ENCODE results near the gene ADARB2. TPM values are rescaled to one million over a fixed set of nuclear protein-coding genes. Genes with fewer than 3 reads are reported as not detected.
"Not testable (repeated sequence)": the region's sequence is repeated elsewhere in the genome, so short reads cannot be mapped to it uniquely, and the experiment has no call there.

ADARB2 gene
- total RNA-seq, 2 experiments from 2014 or later = 0.28 to 0.40 TPM

- POLR2A ChIA-PET = no interaction called here
- no peaks in the 10 kb centered on the region for H3K36me3 Mint-ChIP-seq
- no peak overlapping the region for H3K27ac Mint-ChIP-seq
- H3K27me3 Mint-ChIP-seq = peaks cover 19% of the 10 kb centered on the region
- H3K9me3 Mint-ChIP-seq = no peaks in the 10 kb centered on the region
- H3K4me1 Mint-ChIP-seq = no peaks in the 10 kb centered on the region
- no peak overlapping the region for H3K4me3 Mint-ChIP-seq
- DNase-seq (no peak), ATAC-seq (ENCODE audit: low read depth) (no peak)
These were observed 468.5 kb downstream of the ADARB2 start for GRCh38 chr10:1268831-1269230.

DNA sequence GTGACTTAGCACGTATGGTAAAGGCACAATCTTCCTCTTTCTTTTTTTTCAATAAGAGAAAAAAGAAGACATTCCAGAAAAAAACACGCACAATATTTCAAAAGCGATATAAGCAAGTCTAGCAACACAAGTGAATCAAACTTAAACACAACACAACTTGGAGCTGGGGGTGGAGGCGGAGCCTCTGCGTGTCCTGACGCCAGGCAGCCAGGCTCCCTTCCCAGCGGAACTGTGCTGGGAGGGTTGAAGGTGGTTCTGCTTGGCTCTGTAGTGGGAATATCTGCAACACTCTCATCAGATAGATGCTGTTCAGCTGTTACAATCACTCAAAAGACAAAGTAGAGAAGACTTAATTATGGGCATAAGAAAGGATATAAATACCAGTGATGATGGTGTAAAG lies 469.8 kb downstream of the ADARB2 start:
- peaks cover 20% of the 10 kb centered on the region for H3K27me3 Mint-ChIP-seq
- H3K4me3 Mint-ChIP-seq = no peak overlapping the region
- POLR2A ChIA-PET = interaction anchor here (1.0 kb wide), 1 partner anchor 10 kb away, joined by 3 read pairs; no protein-coding TSS in a partner anchor
- no peak for ATAC-seq (ENCODE audit: low read depth)
- DNase-seq = no peak
- H3K4me1 Mint-ChIP-seq = no peaks in the 10 kb centered on the region
- no peak overlapping the region for H3K27ac Mint-ChIP-seq
- H3K9me3 Mint-ChIP-seq = no peaks in the 10 kb centered on the region
- no peaks in the 10 kb centered on the region for H3K36me3 Mint-ChIP-seq

- Mint-ChIP-seq H3K27ac (no peak overlapping the region), H3K4me3 (no peak overlapping the region), H3K9me3 (peaks cover 1% of the 10 kb centered on the region), H3K4me1 (no peaks in the 10 kb centered on the region), H3K27me3 (peaks cover 23% of the 10 kb centered on the region), H3K36me3 (no peaks in the 10 kb centered on the region)
- DNase-seq = no peak
- POLR2A ChIA-PET = interaction anchor here (1.0 kb wide), 1 partner anchor 10 kb away, joined by 3 read pairs; no protein-coding TSS in a partner anchor
- no peak for ATAC-seq (ENCODE audit: low read depth)
These were observed 470.2 kb downstream of the ADARB2 start for GRCh38 chr10:1267148-1267547.

DNA sequence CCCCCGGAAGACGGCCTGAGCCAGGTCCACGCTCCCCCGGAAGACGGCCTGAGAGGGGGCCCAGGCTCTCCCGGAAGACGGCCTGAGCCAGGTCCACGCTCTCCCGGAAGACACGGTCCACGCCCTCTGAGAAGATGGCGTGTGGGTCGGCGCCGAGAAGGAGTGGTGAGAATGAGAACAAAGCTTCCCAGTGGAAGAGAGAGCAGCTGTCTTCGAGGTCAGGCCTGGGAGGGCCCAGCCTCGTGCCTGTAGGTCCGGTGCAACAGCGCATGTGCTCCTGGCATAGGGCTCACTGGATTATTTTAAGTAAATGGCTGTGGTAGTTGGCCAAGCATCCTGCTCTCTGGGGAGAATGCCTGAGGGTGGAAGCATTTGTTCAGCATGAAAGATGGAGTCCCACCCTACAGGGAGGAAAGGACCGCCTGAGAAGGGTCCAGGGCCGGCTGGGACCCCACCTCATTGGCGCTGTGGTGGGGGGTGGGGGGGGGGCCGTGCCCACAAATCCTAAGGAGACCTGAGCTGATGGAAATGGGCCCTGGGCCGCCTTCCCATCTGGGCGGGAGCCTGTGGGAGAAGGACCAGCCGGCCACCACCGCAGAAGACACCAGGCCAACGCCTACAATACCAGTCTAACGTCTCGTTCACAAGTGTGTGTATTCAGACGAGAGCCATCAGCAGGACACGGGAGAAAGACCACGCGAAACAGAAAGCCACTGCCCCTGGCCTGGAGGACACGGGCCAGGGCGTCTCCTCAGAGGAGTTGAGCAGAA lies 471.1 kb downstream of the ADARB2 start:
- no peaks in the 10 kb centered on the region for H3K4me1 Mint-ChIP-seq
- no peak for DNase-seq
- H3K36me3 Mint-ChIP-seq = no peaks in the 10 kb centered on the region
- ATAC-seq (ENCODE audit: low read depth) = no peak
- no peak overlapping the region for H3K4me3 Mint-ChIP-seq
- peaks cover 1% of the 10 kb centered on the region for H3K9me3 Mint-ChIP-seq
- H3K27me3 Mint-ChIP-seq = peaks cover 25% of the 10 kb centered on the region
- H3K27ac Mint-ChIP-seq = no peak overlapping the region
- POLR2A ChIA-PET = interaction anchor here (1.0 kb wide), 1 partner anchor 9 kb away, joined by 3 read pairs; no protein-coding TSS in a partner anchor

DNA sequence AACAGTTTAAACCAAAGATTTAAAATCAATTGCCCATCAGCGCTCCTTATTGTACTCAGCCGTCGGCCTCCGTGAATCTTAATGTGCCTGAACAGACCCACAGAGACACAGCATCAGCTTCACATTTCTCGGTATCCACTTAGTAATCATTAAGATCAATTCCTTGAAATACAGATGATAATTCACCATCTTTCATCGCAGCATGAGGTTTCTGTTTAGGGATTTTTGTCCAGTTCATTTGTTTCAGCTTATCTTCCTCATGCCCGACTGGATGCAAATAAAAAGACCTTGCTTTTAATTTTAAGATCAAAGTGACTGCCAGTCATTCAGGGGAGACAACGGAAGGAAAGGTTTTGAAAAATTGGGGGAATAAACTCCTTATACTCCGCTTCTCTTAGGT lies 473.3 kb downstream of the ADARB2 start:
- Mint-ChIP-seq H3K9me3 (peaks cover 1% of the 10 kb centered on the region), H3K36me3 (no peaks in the 10 kb centered on the region), H3K4me3 (no peak overlapping the region), H3K27ac (no peak overlapping the region), H3K27me3 (peaks cover 24% of the 10 kb centered on the region), H3K4me1 (no peaks in the 10 kb centered on the region)
- ATAC-seq (ENCODE audit: low read depth) (no peak), DNase-seq (no peak)
- POLR2A ChIA-PET = no interaction called here

DNA sequence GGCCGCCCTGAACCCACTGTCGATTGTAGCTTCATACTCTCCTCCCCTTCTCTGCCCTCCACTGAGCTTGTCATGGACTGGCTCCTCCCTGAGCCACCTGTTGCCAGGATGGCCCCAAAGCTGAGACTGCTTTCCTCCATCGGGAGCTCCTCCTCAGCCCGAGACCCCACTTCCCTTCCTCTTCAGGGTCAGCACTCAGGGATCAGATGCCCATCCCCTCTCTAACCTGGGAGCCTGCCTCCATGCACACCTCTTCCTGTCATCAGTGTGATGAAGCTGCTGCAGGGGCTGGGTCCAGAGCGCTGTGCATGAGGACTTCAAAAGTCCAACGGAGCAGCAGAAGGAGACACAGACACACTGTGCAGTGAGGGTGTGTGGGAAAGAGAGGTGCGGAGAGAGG lies 480.1 kb downstream of the ADARB2 start:
- H3K27ac Mint-ChIP-seq = no peak overlapping the region
- no peak overlapping the region for H3K4me3 Mint-ChIP-seq
- H3K9me3 Mint-ChIP-seq = peaks cover 13% of the 10 kb centered on the region
- DNase-seq (no peak), ATAC-seq (ENCODE audit: low read depth) (no peak)
- peaks cover 11% of the 10 kb centered on the region for H3K4me1 Mint-ChIP-seq
- peaks cover 3% of the 10 kb centered on the region for H3K36me3 Mint-ChIP-seq
- H3K27me3 Mint-ChIP-seq = peaks cover 43% of the 10 kb centered on the region
- POLR2A ChIA-PET = interaction anchor here (0.9 kb wide), 1 partner anchor 10 kb away, joined by 3 read pairs; no protein-coding TSS in a partner anchor

GRCh38 chr10:1256432-1256725 lies 480.9 kb downstream of the ADARB2 start:
- H3K36me3 Mint-ChIP-seq = peaks cover 3% of the 10 kb centered on the region
- H3K4me1 Mint-ChIP-seq = peaks cover 11% of the 10 kb centered on the region
- peaks cover 45% of the 10 kb centered on the region for H3K27me3 Mint-ChIP-seq
- DNase-seq = no peak
- no peak overlapping the region for H3K27ac Mint-ChIP-seq
- H3K4me3 Mint-ChIP-seq = no peak overlapping the region
- no peak for ATAC-seq (ENCODE audit: low read depth)
- peaks cover 13% of the 10 kb centered on the region for H3K9me3 Mint-ChIP-seq
- POLR2A ChIA-PET = no interaction called here

GRCh38 chr10:1255600-1256431 lies 481.5 kb downstream of the ADARB2 start:
- no peak overlapping the region for H3K27ac Mint-ChIP-seq
- peaks cover 11% of the 10 kb centered on the region for H3K4me1 Mint-ChIP-seq
- peaks cover 3% of the 10 kb centered on the region for H3K36me3 Mint-ChIP-seq
- peaks cover 49% of the 10 kb centered on the region for H3K27me3 Mint-ChIP-seq
- POLR2A ChIA-PET = no interaction called here
- peaks cover 13% of the 10 kb centered on the region for H3K9me3 Mint-ChIP-seq
- ATAC-seq (ENCODE audit: low read depth) (no peak), DNase-seq (no peak)
- H3K4me3 Mint-ChIP-seq = no peak overlapping the region

- no peak overlapping the region for H3K27ac Mint-ChIP-seq
- H3K36me3 Mint-ChIP-seq = peaks cover 3% of the 10 kb centered on the region
- ATAC-seq (ENCODE audit: low read depth) = no peak
- POLR2A ChIA-PET = no interaction called here
- no peak for DNase-seq
- H3K9me3 Mint-ChIP-seq = peaks cover 15% of the 10 kb centered on the region
- H3K4me3 Mint-ChIP-seq = no peak overlapping the region
- H3K4me1 Mint-ChIP-seq = peaks cover 11% of the 10 kb centered on the region
- H3K27me3 Mint-ChIP-seq = peaks cover 56% of the 10 kb centered on the region
These were observed 482.2 kb downstream of the ADARB2 start for GRCh38 chr10:1255118-1255517.

DNA sequence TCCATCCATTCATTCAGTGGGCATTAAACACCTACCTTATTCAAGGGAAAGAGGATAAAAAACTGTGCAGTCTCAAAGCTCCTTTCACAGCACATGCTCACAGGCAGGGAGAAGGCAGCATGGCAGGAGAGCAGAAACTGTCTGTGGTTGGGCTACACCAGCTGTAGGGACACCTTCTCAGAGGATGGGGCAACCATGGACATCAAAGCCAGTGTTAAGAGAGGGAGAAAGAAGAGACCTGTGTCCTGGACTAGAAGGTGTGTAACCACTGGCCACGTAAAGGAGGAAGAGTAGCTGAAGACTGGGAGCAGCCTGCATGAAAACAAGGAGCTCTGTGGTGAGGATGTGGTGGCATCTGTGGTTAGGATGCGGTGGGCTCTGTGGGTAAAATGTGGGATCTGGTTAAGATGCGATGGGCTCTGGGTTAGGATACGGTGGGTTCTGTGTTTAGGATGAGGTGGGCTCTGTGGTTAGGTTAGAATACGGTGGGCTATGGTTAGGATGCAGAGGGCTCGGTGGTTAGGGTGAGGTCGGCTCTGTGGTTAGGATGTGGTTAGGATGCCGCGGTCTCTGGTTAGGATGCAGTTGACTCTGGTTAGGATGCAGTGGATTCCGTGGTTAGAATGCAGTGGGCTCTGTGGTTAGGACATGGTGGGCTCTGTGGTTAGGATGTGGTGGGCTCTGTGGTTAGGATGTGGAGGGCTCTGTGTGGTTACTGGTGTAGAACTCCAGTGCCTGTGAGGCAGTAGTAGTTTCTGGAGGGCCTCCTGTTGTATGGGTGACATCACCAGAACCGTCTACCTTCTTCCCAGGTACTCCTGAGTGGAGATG lies 483.6 kb downstream of the ADARB2 start:
- Mint-ChIP-seq H3K4me3 (peak overlapping the region; percentile 12), H3K27me3 (peaks cover 56% of the 10 kb centered on the region), H3K9me3 (peaks cover 15% of the 10 kb centered on the region), H3K36me3 (peaks cover 3% of the 10 kb centered on the region), H3K4me1 (peaks cover 11% of the 10 kb centered on the region), H3K27ac (peak overlapping the region; percentile 88)
- DNase-seq = no peak
- POLR2A ChIA-PET = no interaction called here
- ATAC-seq (ENCODE audit: low read depth) = no peak

DNA sequence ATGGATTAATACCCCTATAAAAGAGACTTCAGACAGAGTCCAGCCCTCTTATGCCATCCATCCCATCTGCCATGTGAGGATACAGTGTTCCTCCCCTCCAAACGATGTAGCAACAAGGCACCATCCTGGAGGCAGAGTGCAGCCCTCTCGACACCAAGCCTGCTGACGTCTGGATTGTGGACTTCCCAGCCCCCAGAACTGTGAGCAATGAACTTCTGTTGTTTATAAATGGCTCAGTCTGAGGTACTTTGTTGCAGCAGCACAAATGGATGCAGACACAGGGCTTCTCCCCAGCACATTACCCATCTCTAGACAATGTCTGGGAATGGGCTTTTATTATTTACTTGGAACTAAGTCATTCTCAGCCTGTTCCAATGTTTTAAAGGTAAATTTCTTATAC lies 485.6 kb downstream of the ADARB2 start:
- POLR2A ChIA-PET = no interaction called here
- H3K9me3 Mint-ChIP-seq = peaks cover 16% of the 10 kb centered on the region
- DNase-seq = no peak
- peaks cover 55% of the 10 kb centered on the region for H3K27me3 Mint-ChIP-seq
- H3K4me3 Mint-ChIP-seq = no peak overlapping the region
- H3K36me3 Mint-ChIP-seq = peaks cover 3% of the 10 kb centered on the region
- H3K27ac Mint-ChIP-seq = no peak overlapping the region
- peaks cover 13% of the 10 kb centered on the region for H3K4me1 Mint-ChIP-seq
- no peak for ATAC-seq (ENCODE audit: low read depth)

DNA sequence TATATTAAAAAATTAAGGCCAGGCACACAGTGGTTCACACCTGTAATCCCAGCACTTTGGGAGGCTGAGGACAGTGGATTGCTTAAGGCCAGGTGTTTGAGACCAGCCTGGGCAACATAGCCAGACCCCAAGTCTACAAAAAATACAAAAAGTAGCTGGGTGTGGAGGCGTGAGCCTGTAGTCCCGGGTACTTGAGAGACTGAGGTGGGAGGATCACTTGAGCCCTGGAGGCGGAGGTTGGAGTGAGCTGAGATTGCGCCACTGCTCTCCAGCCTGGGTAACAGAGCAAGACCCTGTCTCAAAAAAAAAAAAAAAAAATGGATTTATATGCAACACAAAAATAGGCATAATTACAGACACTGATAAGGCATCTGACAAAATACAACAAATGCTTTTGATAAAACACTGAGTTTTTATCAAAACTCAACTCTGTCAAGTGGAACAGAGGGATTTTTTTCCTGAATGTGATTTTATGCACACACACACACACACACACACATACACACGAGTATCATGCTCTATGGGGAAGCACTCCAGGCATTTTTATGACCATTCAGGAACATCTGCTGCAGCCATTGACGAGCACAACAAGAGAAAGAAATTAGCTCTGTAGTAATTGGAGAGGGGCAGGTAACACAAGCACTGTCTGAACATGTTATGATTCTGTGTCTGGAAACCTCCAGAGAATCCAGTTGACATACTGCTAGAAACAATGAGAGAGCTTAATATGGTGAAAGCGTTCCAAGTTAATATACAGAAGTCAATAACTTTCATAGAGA lies 488.0 kb downstream of the ADARB2 start:
- POLR2A ChIA-PET = no interaction called here
- Mint-ChIP-seq H3K4me3 (no peak overlapping the region), H3K36me3 (peaks cover 3% of the 10 kb centered on the region), H3K4me1 (peaks cover 11% of the 10 kb centered on the region), H3K27ac (no peak overlapping the region), H3K27me3 (peaks cover 47% of the 10 kb centered on the region), H3K9me3 (peaks cover 17% of the 10 kb centered on the region)
- DNase-seq = no peak
- no peak for ATAC-seq (ENCODE audit: low read depth)

GRCh38 chr10:1248262-1248630 lies 489.1 kb downstream of the ADARB2 start:
- H3K4me1 Mint-ChIP-seq; POLR2A ChIA-PET; DNase-seq; H3K27ac Mint-ChIP-seq; H3K4me3 Mint-ChIP-seq; ATAC-seq (ENCODE audit: low read depth); H3K9me3 Mint-ChIP-seq; H3K36me3 Mint-ChIP-seq: not testable (repeated sequence)
- H3K27me3 Mint-ChIP-seq = peaks cover 48% of the 10 kb centered on the region

All from activated naive CD8-positive, alpha-beta T cell treated with anti-CD3 and anti-CD28 coated beads, Interleukin-2, amount 10 ng/mL, durations not matched to agents 7 days and 5 days (primary cell).